ENCODE measurements around the gene CYB5R4. TPM values are rescaled to one million over a fixed set of nuclear protein-coding genes. Genes with fewer than 3 reads are reported as not detected.

Gene CYB5R4
- polyA plus RNA-seq, 1 experiment, result 13.7 TPM

- Histone ChIP-seq H3K27ac (ENCODE audit: low read depth, low read length) (peak overlapping the region; percentile 42), H3K9me3 (ENCODE audit: control insufficient read depth, insufficient read depth, low read length) (no peaks in the 10 kb centered on the region), H3K27me3 (ENCODE audit: control insufficient read depth, insufficient read depth, low read length) (no peaks in the 10 kb centered on the region), H3K4me3 (ENCODE audit: low read depth, low read length) (no peak overlapping the region)
- ChIA-PET CTCF (interaction anchor here (0.7 to 1.2 kb wide), 5 partner anchors 8 to 360 kb away, joined by 3 to 4 read pairs (median 3); partner anchors contain the start of genes CEP162 and CYB5R4), POLR2A (no interaction called here)
- no peak for TF ChIP-seq CTCF (IDR thresholded peaks at IDR 0.05; ENCODE audit: low read depth, low read length)
- peak; percentile 59 for DNase-seq (ENCODE audit: low read depth, low spot score)
These were observed 8.2 kb downstream of the CYB5R4 start for GRCh38 chr6:83867527-83868161.

- POLR2A ChIA-PET, result no interaction called here
These were observed 9.2 kb downstream of the CYB5R4 start for GRCh38 chr6:83868639-83869038.

GRCh38 chr6:83870649-83871048, 11.2 kb downstream of the CYB5R4 start:
- Histone ChIP-seq H3K27ac (ENCODE audit: low read depth, low read length) (no peak overlapping the region), H3K9me3 (ENCODE audit: control insufficient read depth, insufficient read depth, low read length) (no peaks in the 10 kb centered on the region), H3K4me3 (ENCODE audit: low read depth, low read length) (no peak overlapping the region), H3K27me3 (ENCODE audit: control insufficient read depth, insufficient read depth, low read length) (no peaks in the 10 kb centered on the region)
- ChIA-PET POLR2A (no interaction called here), CTCF (interaction anchor here (0.6 to 0.7 kb wide), 4 partner anchors 11 to 354 kb away, joined by 3 to 4 read pairs (median 3); partner anchors contain the start of gene CYB5R4)
- DNase-seq (ENCODE audit: low read depth, low spot score), result no peak
- TF ChIP-seq CTCF (IDR thresholded peaks at IDR 0.05; ENCODE audit: low read depth, low read length), result no peak

More at GRCh38 chr6:83868639-83869038, 9.2 kb downstream of the CYB5R4 start:
- Histone ChIP-seq H3K9me3 (ENCODE audit: control insufficient read depth, insufficient read depth, low read length) (no peaks in the 10 kb centered on the region), H3K27me3 (ENCODE audit: control insufficient read depth, insufficient read depth, low read length) (no peaks in the 10 kb centered on the region), H3K4me3 (ENCODE audit: low read depth, low read length) (no peak overlapping the region), H3K27ac (ENCODE audit: low read depth, low read length) (no peak overlapping the region)
- no peak for DNase-seq (ENCODE audit: low read depth, low spot score)
- CTCF ChIA-PET, result no interaction called here
- no peak for TF ChIP-seq CTCF (IDR thresholded peaks at IDR 0.05; ENCODE audit: low read depth, low read length)

- Histone ChIP-seq H3K9me3 (ENCODE audit: control insufficient read depth, insufficient read depth, low read length) (no peaks in the 10 kb centered on the region), H3K27ac (ENCODE audit: low read depth, low read length) (no peak overlapping the region), H3K27me3 (ENCODE audit: control insufficient read depth, insufficient read depth, low read length) (no peaks in the 10 kb centered on the region), H3K4me3 (ENCODE audit: low read depth, low read length) (no peak overlapping the region)
- DNase-seq (ENCODE audit: low read depth, low spot score), result no peak
- POLR2A ChIA-PET, result no interaction called here
- no peak for TF ChIP-seq CTCF (IDR thresholded peaks at IDR 0.05; ENCODE audit: low read depth, low read length)
- CTCF ChIA-PET, result no interaction called here
These were observed 13.1 kb downstream of the CYB5R4 start for GRCh38 chr6:83872386-83873118.

GRCh38 chr6:83873869-83874268, 14.4 kb downstream of the CYB5R4 start:
- no peak overlapping the region for H3K27ac ChIP-seq (ENCODE audit: low read depth, low read length)
- no peak for DNase-seq (ENCODE audit: low read depth, low spot score)
- no peaks in the 10 kb centered on the region for H3K27me3 ChIP-seq (ENCODE audit: control insufficient read depth, insufficient read depth, low read length)
- TF ChIP-seq CTCF (IDR thresholded peaks at IDR 0.05; ENCODE audit: low read depth, low read length), result no peak
- no peaks in the 10 kb centered on the region for H3K9me3 ChIP-seq (ENCODE audit: control insufficient read depth, insufficient read depth, low read length)
- ChIA-PET POLR2A (no interaction called here), CTCF (interaction anchor here (0.7 to 1.5 kb wide), 2 partner anchors 11 to 347 kb away, joined by 4 to 5 read pairs; no protein-coding TSS in a partner anchor)
- no peak overlapping the region for H3K4me3 ChIP-seq (ENCODE audit: low read depth, low read length)
